Epithelial cell of prostate (primary cell): ENCODE data around the gene CD28.

Source experiments
- DNase-seq: peaks from one replicate; pipeline ENCODE4 v3.0.0-alpha.2; 2011; ENCODE audit warnings: low read depth, low spot score
- H3K27ac ChIP-seq: fragments of 450-650 bp; 2 replicates; pipeline ENCODE4 v1.5.1; 2017; ENCODE audit warnings: mild to moderate bottlenecking

CD28 gene

GRCh38 chr2:203710952-203711351 lies 4.5 kb downstream of the CD28 start:
- DNase-seq = no peak
- H3K27ac ChIP-seq = no peak overlapping the region

DNA sequence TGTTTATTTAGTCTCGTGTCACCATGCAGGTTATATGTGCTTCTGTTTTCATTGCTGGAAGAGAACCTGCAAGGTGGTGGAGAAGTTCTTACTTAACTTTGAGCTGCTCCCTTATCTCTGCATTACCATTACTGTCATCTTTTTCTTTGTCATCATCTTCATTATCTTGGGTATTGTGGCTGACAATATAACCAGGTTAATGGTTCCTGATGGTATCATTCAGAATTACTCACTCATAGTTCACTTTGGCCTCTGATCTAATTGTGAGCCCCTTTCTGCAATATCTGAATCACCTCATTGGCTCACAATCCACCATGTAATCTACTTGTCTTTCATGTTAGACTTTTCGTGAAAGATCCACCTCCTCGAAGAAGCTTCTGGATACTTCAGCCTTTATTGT lies 5.0 kb downstream of the CD28 start:
- no peak overlapping the region for H3K27ac ChIP-seq
- DNase-seq = no peak

DNA sequence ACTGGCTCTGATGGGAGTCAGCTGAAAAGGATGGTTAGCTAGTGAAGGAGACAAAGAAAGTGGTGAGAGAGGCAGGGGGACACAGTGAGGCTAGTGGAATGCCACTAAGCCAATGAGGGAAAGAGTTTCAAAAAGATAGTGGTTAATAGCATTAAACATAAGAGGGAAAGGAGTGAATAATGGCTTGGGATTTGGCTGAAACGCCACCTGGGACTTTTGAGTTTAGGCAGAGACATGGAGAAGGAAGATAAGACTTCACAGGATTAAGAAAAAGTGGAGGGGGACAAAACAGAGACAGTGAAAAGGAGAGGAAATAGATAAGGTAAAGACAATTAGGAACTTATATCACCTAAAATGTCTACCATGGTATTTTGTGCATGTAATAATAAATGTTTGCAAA lies 6.9 kb downstream of the CD28 start:
- no peak overlapping the region for H3K27ac ChIP-seq
- no peak for DNase-seq

- H3K27ac ChIP-seq = no peak overlapping the region
Observed at GRCh38 chr2:203714112-203714511, 7.7 kb downstream of the CD28 start.

DNA sequence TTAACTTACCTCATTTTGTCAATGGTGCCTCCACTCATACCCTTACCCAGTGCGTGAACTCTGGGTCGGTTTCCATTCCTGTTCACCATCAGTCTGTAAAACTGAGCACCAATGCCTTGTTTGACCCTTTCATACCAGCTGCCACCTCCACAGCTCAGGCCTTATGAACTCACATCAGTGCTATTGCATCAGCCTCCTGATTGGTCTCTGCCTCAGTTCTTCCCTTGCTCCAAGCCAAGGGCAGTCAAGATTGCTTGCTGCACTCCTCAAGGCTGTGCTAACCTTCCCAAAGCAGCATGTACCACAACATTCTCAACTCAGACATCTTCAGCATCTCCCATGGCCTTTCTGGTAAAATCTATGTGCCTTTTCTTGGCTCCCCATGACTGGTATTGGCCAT lies 9.3 kb downstream of the CD28 start:
- no peak overlapping the region for H3K27ac ChIP-seq
- no peak for DNase-seq

More at GRCh38 chr2:203714112-203714511, 7.7 kb downstream of the CD28 start:
- no peak for DNase-seq

GRCh38 chr2:203718087-203718486 lies 11.6 kb downstream of the CD28 start:
- no peak for DNase-seq
- H3K27ac ChIP-seq = no peak overlapping the region

GRCh38 chr2:203719456-203720410 lies 13.3 kb downstream of the CD28 start:
- DNase-seq = no peak
- no peak overlapping the region for H3K27ac ChIP-seq

DNA sequence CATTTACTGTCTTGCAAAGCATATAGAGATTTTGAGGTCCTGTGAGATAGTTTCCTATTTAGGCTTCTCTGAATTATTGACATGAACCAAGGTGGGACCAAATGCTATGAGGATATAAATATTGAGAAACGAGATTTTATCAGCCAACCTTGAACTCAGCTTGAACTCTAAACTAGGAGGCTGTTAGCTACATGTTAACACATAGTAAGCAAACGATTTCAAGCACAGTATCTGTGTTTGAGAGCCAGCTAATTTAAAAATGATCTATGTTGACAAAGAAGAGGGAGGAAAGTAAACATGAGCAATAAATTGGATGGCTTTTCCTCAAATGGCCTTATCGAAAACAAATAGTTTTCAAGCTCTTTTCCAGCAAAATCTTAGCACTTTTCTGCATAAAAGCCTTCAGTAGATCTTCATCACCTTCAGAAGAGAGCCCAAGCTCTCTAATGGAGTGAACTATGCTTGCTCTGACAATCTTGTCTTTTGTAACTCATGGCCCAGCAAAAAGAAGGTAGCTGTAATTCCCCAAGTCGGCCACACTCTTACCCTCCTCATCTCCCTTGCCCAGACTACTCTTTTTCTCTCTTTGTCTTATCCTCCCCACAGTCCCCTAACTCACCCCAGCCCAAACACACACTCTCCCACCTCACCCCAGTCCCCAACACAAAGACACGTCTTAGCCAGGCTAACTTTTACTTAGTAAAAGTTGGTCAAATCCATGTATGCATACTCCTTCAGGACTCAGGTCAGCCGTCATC lies 14.7 kb downstream of the CD28 start:
- no peak overlapping the region for H3K27ac ChIP-seq
- no peak for DNase-seq

GRCh38 chr2:203721781-203722300 lies 15.4 kb downstream of the CD28 start:
- no peak for DNase-seq
- no peak overlapping the region for H3K27ac ChIP-seq

GRCh38 chr2:203722411-203722810 lies 16.0 kb downstream of the CD28 start:
- H3K27ac ChIP-seq = no peak overlapping the region
- no peak for DNase-seq

- no peak overlapping the region for H3K27ac ChIP-seq
- no peak for DNase-seq
Observed at GRCh38 chr2:203728321-203728720, 21.9 kb downstream of the CD28 start.

DNA sequence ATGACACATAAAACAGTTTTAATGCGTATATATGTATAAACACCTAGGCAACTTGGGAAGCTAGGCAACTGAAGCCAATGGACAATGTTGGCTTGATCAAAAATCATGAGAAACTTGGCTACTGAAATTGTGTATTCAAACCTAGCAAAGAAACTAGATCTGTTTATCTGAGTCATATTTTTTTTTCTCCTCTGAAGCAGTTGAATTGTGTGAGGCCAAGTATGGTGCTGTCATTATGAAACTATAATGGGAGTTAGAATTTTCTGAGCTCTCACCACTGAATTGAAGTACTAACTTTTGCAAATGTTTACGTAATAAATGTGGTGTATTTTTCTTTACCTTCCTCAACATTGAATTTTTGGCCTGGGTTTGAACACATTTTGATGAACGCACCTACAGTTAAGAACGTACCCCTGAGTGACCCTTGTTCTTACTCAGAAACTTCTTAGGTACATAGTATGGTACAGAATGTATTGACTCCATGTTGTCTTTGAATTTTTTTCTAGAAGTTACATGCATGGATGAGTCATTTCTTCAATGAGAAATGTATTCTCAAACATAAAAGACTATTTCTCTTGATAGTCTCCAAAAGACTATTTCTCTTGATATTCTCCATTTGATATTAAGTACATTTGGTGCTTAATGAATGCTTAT lies 23.8 kb downstream of the CD28 start:
- DNase-seq = no peak
- H3K27ac ChIP-seq = peak overlapping the region; percentile 34

DNA sequence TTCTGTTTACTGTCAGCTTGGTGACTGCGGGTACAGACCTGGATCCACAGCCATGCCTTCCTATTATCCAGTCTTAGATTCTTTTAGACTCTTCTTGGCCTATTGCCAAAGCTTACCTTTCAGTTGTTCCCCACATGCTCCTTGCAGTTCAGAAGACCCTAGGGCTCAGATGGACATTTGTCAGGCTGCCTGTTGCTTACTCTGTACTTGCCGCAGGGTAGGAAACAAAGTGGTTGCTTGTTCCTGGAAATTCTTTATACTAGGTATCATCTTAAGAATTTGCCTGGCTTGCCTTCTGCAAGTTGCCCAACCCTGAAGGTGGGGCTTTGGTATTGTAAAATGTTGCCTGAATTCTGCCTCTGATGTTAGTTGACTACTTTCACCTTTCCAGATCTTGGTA lies 24.4 kb downstream of the CD28 start:
- peak overlapping the region; percentile 34 for H3K27ac ChIP-seq
- DNase-seq = no peak

- no peak for DNase-seq
- no peak overlapping the region for H3K27ac ChIP-seq
Observed at GRCh38 chr2:203732092-203732952, 25.9 kb downstream of the CD28 start.

DNA sequence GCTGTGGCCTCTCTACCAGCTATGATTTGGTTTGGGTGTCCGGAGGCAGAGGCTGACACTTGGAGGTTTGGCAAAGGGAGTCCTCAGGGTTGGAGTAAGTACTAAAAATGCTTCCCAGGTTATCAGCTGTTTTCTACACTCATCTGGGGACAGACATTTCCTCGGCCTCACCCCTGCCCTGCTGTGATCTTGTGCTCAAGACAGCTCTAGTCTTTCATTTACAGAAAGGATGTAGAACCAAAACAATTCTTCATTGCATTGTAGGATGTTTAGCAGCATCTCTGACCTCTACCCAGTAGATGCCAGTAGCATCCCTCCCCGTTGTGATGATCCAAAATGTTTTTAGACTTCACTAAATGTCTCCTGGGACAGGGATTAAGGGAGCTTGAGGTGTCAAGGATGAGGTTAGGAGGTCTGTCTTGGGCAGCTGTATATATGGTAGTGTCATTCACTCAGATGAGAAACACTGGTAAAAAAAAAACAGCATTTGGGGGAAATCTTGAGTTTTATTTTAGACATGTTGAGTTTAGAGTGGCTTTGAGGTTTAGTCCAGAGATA lies 26.6 kb downstream of the CD28 start:
- DNase-seq = no peak
- no peak overlapping the region for H3K27ac ChIP-seq

- DNase-seq = no peak
- H3K27ac ChIP-seq = no peak overlapping the region
Observed at GRCh38 chr2:203733684-203734083, 27.2 kb downstream of the CD28 start.

GRCh38 chr2:203734276-203734983 lies 28.0 kb downstream of the CD28 start:
- no peak for DNase-seq
- no peak overlapping the region for H3K27ac ChIP-seq

DNA sequence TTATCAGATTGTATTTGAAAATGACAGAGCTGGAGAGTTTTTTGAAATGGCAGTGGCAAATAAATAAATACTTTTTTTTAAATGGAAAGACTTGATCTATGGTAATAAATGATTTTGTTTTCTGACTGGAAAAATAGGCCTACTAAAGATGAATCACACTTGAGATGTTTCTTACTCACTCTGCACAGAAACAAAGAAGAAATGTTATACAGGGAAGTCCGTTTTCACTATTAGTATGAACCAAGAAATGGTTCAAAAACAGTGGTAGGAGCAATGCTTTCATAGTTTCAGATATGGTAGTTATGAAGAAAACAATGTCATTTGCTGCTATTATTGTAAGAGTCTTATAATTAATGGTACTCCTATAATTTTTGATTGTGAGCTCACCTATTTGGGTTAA lies 30.9 kb downstream of the CD28 start:
- DNase-seq = no peak
- no peak overlapping the region for H3K27ac ChIP-seq

- DNase-seq = no peak
Observed at GRCh38 chr2:203739351-203739750, 32.9 kb downstream of the CD28 start.

More at GRCh38 chr2:203739351-203739750, 32.9 kb downstream of the CD28 start:
- no peak overlapping the region for H3K27ac ChIP-seq
